ENCODE results near the gene ELANE. TPM values are rescaled to one million over a fixed set of nuclear protein-coding genes. Genes with fewer than 3 reads are reported as not detected.

The ELANE gene
- total and polyA plus RNA-seq, 7 donors, result 0.39 to 0.95 (median 0.55) TPM; not detected in 2

DNA sequence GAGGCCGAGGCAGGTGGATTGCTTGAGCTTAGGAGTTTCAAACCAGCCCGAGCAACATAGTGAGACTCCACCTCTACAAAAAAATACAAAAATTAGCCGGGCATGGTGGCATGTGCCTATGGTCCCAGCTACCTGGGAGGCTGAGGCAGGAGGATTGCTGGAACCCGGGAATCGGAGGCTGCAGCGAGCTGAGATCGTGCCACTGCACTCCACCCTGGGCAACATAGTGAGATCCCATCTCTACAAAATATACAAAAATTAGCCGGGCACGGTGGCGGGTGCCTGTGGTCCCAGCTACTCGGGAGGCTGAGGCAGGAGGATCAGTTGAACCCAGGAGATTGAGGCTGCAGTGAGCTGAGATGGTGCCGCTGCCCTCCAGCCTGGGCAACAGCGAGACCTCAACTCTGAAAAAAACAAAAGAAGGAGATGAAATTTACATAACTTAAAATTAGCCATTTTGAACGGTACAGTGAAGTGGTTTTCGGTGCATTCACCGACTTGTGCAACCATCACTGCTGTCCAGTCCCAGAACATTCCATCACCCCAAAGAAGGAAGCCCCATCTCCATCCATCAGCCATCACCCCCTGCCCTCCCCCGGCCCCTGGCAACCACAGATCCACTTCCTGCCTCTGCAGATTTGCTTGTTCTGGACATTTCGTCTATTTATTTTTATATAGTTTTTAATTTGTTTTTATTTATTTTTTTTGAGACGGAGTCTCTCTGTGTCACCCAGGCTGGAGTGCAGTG is 26.0 kb upstream of the ELANE start:
- no peak for ATAC-seq
- 78 to 83% (median 82%) methylated on average over 19 of the region's 19 CpGs for WGBS, 3 donors
- Histone ChIP-seq H3K27me3 (ENCODE audit: insufficient read depth in 3 of 3, low read length in 2 of 3) (peaks cover 0 to 70% (median 20%) of the 10 kb centered on the region in 3 donors), H3K4me1 (no peaks in the 10 kb centered on the region), H3K36me3 (ENCODE audit: insufficient read depth in 1 of 2, low read depth in 1 of 2) (no peaks in the 10 kb centered on the region), H3K27ac (no peak overlapping the region), H3K4me3 (no peak overlapping the region), H3K9me3 (no peaks in the 10 kb centered on the region)
- intact Hi-C loops (cut with DNase I), result no loop called here
- TF ChIP-seq, protein P1, sequence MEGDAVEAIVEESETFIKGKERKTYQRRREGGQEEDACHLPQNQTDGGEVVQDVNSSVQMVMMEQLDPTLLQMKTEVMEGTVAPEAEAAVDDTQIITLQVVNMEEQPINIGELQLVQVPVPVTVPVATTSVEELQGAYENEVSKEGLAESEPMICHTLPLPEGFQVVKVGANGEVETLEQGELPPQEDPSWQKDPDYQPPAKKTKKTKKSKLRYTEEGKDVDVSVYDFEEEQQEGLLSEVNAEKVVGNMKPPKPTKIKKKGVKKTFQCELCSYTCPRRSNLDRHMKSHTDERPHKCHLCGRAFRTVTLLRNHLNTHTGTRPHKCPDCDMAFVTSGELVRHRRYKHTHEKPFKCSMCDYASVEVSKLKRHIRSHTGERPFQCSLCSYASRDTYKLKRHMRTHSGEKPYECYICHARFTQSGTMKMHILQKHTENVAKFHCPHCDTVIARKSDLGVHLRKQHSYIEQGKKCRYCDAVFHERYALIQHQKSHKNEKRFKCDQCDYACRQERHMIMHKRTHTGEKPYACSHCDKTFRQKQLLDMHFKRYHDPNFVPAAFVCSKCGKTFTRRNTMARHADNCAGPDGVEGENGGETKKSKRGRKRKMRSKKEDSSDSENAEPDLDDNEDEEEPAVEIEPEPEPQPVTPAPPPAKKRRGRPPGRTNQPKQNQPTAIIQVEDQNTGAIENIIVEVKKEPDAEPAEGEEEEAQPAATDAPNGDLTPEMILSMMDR (IDR thresholded peaks at IDR 0.05), result no peak
- DNase-seq, result no peak

DNA sequence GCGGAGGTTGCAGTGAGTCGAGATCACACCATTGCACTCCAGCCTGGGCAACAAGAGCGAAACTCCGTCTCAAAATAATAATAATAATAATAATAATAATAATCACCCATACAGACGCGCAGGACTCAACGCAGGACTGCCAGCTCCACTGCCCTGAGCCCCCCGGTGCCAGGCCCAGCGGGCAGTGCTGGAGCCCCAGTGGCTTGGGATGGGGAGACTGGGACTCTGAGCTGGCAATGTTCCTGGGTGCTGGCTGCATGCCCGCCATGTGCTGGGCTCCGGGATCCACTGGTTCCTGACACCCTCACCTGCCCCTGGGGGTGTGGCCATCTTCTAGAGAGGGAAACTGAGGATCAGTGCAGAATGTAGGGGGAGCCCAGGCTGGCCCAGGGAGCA is 24.8 kb upstream of the ELANE start:
- no peaks in the 10 kb centered on the region for H3K4me1 ChIP-seq
- WGBS, 3 donors, result 84 to 86% (median 85%) methylated on average over 11 of the region's 11 CpGs
- DNase-seq (no peak), ATAC-seq (no peak)
- no peaks in the 10 kb centered on the region for H3K9me3 ChIP-seq
- TF ChIP-seq, protein P1 (IDR thresholded peaks at IDR 0.05), result no peak
- no peak overlapping the region for H3K27ac ChIP-seq
- H3K4me3 ChIP-seq, result no peak overlapping the region
- intact Hi-C loops (cut with DNase I), result no loop called here
- H3K36me3 ChIP-seq (ENCODE audit: insufficient read depth in 1 of 2, low read depth in 1 of 2), result no peaks in the 10 kb centered on the region
- H3K27me3 ChIP-seq (ENCODE audit: insufficient read depth in 3 of 3, low read length in 2 of 3), result peaks cover 0 to 70% (median 20%) of the 10 kb centered on the region in 3 donors

DNA sequence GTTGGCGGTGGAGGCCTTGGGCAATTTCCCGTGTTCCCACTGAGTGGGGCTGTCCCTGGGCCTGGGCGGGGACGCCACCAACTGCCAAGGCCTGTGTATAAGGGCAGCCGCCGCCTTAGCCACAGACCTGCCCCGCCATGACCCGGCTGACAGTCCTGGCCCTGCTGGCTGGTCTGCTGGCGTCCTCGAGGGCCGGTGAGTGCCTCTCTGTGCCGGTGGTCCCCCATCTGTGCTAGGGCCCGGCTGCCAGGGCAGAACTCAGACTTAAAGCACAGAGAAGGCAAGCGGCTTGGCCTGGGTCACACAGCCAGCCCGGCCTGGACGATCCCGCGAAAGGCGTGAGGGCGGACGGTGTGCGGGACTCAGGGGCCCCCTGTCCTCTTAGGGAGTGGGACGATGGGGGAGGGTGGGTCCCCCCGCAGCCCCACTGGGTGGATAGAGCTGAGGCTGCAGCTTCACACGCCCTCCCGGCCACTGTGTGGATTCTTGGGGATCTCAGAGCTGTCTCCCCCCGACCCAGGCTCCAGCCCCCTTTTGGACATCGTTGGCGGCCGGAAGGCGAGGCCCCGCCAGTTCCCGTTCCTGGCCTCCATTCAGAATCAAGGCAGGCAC is 24.3 kb upstream of the ELANE start, which contains the start of gene AZU1:
Gene AZU1, plus strand, starts transcription at position 128 of the 612 bp plus-strand sequence. Its CDS starts 10 bp downstream, at position 138.
- Histone ChIP-seq H3K36me3 (ENCODE audit: insufficient read depth in 1 of 2, low read depth in 1 of 2) (no peaks in the 10 kb centered on the region), H3K27me3 (ENCODE audit: insufficient read depth in 3 of 3, low read length in 2 of 3) (peaks cover 0 to 68% (median 20%) of the 10 kb centered on the region in 3 donors), H3K9me3 (no peaks in the 10 kb centered on the region), H3K27ac (no peak within 1 kb of the TSS), H3K4me1 (no peaks in the 10 kb centered on the region), H3K4me3 (no peak within 1 kb of the TSS)
- TF ChIP-seq, protein P1 (IDR thresholded peaks at IDR 0.05), result no peak
- intact Hi-C loops (cut with DNase I), result no loop called here
- no peak for ATAC-seq
- peak in 1 of 2 donors; percentile 53 for DNase-seq
- 59 to 62% (median 61%) methylated on average over 31 to 33 of the region's 33 CpGs for WGBS, 3 donors

DNA sequence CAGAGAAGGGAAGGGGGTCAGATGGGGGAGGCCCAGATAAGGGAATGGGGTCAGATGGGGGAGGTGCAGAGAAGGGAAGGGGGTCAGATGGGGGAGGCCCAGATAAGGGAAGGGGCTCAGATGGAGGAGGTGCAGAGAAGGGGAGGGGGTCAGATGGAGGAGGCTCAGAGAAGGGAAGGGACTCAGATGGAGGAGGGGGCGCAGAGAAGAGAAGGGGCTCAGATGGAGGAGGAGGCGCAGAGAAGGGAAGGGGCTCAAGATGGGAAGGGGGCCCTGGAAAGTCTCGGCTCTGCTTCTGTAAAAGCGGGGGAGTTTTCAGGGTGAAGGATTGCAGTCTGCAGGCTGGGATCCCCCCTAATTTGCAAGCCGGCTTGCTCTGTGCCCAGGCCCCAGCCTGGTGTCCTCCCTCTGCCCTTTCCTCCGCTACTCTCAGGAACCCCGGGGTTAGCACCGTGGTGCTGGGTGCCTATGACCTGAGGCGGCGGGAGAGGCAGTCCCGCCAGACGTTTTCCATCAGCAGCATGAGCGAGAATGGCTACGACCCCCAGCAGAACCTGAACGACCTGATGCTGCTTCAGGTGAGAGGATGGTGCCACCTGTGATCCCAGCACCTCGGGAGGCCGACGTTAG is 22.9 kb upstream of the ELANE start:
- Histone ChIP-seq H3K27me3 (ENCODE audit: insufficient read depth in 3 of 3, low read length in 2 of 3) (peaks cover 0 to 67% (median 15%) of the 10 kb centered on the region in 3 donors), H3K27ac (no peak overlapping the region), H3K36me3 (ENCODE audit: insufficient read depth in 1 of 2, low read depth in 1 of 2) (no peaks in the 10 kb centered on the region), H3K4me3 (no peak overlapping the region), H3K4me1 (no peaks in the 10 kb centered on the region), H3K9me3 (no peaks in the 10 kb centered on the region)
- intact Hi-C loops (cut with DNase I), result no loop called here
- no peak for DNase-seq
- WGBS, 3 donors, result 71 to 76% (median 72%) methylated on average over 18 of the region's 18 CpGs
- no peak for ATAC-seq
- TF ChIP-seq, protein P1 (IDR thresholded peaks at IDR 0.05), result no peak

Data from psoas muscle (tissue), 8 donors.